GM23338 (cell line): ENCODE measurements around the gene KCTD12.

Source experiments
- CREB1 ChIP-seq: fragments of 250-450 bp; sonication (Bioruptor Pico); IDR thresholded peaks from 2 replicates; pipeline ENCODE4 v1.5.0; 2020; ENCODE audit warnings: low read depth, mild to moderate bottlenecking, moderate library complexity
- TF ChIP-seq, protein P1 (sequence below), 2 experiments: fragments of 200-600 bp in 1 of 2; sonication (generic) in 1 of 2; conservative IDR thresholded peaks; 2 replicates each; pipeline versions ENCODE4 v1.5.1 to v1.6.1; 2016 to 2017; ENCODE audit warnings: antibody characterized with exemption in 2 of 2, low read depth in 2 of 2, mild to moderate bottlenecking in 2 of 2, moderate library complexity in 1 of 2

- no peak for TF ChIP-seq CREB1 (CRISPR knock-in tag)
- TF ChIP-seq, protein P1, sequence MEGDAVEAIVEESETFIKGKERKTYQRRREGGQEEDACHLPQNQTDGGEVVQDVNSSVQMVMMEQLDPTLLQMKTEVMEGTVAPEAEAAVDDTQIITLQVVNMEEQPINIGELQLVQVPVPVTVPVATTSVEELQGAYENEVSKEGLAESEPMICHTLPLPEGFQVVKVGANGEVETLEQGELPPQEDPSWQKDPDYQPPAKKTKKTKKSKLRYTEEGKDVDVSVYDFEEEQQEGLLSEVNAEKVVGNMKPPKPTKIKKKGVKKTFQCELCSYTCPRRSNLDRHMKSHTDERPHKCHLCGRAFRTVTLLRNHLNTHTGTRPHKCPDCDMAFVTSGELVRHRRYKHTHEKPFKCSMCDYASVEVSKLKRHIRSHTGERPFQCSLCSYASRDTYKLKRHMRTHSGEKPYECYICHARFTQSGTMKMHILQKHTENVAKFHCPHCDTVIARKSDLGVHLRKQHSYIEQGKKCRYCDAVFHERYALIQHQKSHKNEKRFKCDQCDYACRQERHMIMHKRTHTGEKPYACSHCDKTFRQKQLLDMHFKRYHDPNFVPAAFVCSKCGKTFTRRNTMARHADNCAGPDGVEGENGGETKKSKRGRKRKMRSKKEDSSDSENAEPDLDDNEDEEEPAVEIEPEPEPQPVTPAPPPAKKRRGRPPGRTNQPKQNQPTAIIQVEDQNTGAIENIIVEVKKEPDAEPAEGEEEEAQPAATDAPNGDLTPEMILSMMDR (conservative IDR thresholded peaks at IDR 0.05; ENCODE audit: low read depth in 2 of 2), result no peak
These were observed 32.1 kb downstream of the KCTD12 start for GRCh38 chr13:76853921-76854608.
